Epithelial cell of esophagus (primary cell): ENCODE measurements around the gene TMEM217.
"Not testable (repeated sequence)": the region's sequence is repeated elsewhere in the genome, so short reads cannot be mapped to it uniquely, and the experiment has no call there.

Source experiments
- DNase-seq: peaks from one replicate; pipeline ENCODE4 v3.0.0; 2010; ENCODE audit warnings: low read depth
- H3K4me3 ChIP-seq: 2 replicates; pipeline ENCODE4 v1.5.1; 2011; ENCODE audit warnings: mild to moderate bottlenecking, low read length, control low read depth
- CTCF ChIP-seq: IDR thresholded peaks from 2 replicates; pipeline ENCODE4 v1.5.1; 2011; ENCODE audit warnings: low read depth, mild to moderate bottlenecking, low read length, control low read depth, inconsistent platforms; ENCODE audit not compliant: insufficient read depth; ENCODE audit errors: missing control alignments

TMEM217 gene

GRCh38 chr6:37257634-37258404, at the start of gene TMEM217, which contains the start of gene TBC1D22B:
Gene TMEM217 (minus strand): TSS chr6:37258144. CDS start chr6:37219030, 39,114 bp downstream.
Gene TBC1D22B (plus strand): TSS chr6:37257772. CDS start chr6:37257918, 146 bp downstream.
- H3K4me3 ChIP-seq, result peak within 1 kb of the TSS; percentile 70
- peak; percentile 99 for DNase-seq
- TF ChIP-seq CTCF, result no peak

GRCh38 chr6:37307484-37307883, 49.5 kb upstream of the TMEM217 start:
- H3K4me3 ChIP-seq, result not testable (repeated sequence)
- DNase-seq, result peak; percentile 46

- DNase-seq, result no peak
- no peak overlapping the region for H3K4me3 ChIP-seq
- no peak for TF ChIP-seq CTCF
Measured at GRCh38 chr6:37306624-37307222, 48.8 kb upstream of the TMEM217 start.

- DNase-seq, result peak; percentile 63
- H3K4me3 ChIP-seq, result no peak overlapping the region
- no peak for TF ChIP-seq CTCF
Measured at GRCh38 chr6:37305841-37306425, 48.0 kb upstream of the TMEM217 start.

- no peak for DNase-seq
- no peak for TF ChIP-seq CTCF
- no peak overlapping the region for H3K4me3 ChIP-seq
Measured at GRCh38 chr6:37304766-37305165, 46.8 kb upstream of the TMEM217 start.

GRCh38 chr6:37303891-37304503, 46.1 kb upstream of the TMEM217 start:
- peak; percentile 64 for DNase-seq
- TF ChIP-seq CTCF, result peak; percentile 70
- H3K4me3 ChIP-seq, result no peak overlapping the region

- no peak for TF ChIP-seq CTCF
- DNase-seq, result peak; percentile 28
- no peak overlapping the region for H3K4me3 ChIP-seq
Measured at GRCh38 chr6:37303091-37303660, 45.2 kb upstream of the TMEM217 start.
